GM19043 (cell line): ENCODE measurements around the gene QSOX2.

ENCODE experiments used
- ATAC-seq: cut with Tn5 transposase; IDR thresholded peaks from one replicate; pipeline ENCODE4 v1.9.1; 2021; ENCODE audit warnings: low read depth; ENCODE audit not compliant: unreplicated experiment

QSOX2 gene

DNA sequence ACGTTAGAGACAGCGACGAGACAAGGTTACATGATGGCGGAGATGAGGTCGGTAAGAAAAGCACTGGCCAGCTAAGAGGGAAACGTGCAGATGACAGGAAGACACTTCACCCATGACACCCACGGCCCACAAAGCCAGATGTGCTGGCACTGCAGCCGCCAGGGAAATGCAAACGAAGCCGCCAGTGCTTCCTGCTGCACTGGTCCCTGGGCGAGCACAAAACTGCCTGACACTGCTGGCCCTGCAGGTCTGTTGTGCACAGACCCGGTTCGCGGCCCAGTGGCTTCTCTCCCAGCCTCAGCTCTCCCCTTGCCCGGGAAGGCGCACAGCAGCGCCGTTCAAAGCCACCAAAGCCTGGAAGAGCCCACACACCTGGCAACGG lies 20.3 kb downstream of the QSOX2 start:
- peak; percentile 58 for ATAC-seq

DNA sequence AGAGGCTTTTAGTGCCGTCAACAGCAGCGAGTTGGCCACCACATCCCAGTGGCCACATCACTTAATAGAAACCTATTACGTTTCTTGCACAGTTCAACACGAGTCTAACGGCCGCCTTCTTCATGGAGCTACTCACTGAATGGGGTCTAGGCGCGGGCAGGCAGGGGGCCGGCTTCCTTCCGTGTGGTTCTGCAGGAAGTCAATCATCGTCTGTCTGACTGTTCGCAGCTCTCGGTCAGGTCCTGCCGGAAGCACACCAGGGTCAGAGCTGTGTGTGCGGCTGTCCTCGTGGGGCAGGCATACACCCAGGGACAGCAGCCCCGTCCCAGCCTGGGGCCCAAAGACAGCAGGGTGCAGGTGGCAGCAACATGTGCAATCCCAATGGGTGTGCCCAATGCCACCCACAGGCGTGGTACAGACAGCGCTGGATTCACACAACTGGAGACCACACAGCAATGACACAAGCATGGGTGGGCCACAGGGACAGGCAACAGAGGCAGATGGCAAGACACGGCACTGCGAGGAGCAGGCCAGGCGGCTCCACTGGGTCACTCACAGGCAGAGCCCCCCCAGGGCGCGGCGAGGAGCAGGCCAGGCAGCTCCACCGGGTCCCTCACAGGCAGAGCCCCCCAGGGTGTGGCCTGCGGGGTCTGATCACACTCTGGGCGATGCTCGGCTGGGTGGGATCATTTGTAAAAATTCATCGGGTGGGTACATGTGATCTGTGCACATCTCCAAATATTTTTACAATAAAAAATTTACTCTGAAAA lies 21.6 kb downstream of the QSOX2 start:
- ATAC-seq, result no peak

DNA sequence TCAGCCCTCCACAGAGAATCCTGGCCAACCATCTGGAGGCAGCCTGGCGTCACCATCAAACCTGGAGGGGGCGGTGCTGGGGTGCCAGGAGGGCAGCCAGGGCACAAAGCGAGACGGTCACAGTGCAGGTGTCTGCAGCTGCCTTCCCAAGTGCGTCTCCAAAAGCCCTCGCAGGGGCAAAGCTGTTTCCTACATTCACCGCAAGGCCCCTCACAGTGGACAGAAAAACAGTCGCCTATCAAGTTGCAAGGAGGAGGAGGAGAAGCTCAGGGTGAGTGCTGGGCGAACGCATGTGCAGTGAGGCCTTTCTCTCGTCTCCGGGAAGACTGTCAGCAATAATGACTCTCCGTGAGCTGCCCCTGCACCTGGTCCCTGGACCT lies 22.7 kb downstream of the QSOX2 start:
- ATAC-seq, result no peak

DNA sequence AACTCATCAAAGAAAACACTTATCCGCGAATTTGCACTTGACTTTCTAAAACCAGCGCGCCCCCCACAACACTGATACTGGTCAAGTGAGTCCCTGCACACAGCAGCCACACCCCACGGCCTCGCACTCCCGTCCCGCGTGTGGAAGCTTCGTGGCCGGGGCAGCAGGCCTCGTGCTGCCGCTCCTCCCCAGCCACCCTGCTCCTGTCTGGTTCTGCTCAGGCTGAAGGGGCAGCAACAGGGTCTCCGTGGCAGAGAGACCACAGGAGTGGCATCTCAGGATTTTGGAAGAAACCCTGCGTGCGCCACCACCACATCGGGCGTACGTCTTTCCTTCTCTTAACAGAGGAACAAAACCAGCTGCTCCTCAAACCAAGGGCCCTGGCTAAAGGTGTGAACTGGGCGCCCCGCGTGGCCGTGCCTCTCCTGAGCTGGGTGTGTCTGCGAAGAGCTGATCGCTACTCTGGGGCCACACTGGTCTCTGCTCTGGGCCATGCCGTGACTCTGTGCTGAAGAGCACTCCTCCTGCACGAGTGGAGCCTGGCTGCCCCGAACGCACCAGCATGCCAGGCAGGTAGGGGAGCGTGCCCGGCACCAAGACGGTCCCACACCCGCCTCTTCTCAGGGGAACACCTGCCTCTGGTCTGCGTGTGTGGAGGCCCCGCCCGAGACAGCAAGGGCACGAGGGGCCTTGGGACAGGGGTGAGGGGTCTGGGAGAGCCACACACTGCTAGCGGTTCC lies 23.3 kb downstream of the QSOX2 start:
- no peak for ATAC-seq

DNA sequence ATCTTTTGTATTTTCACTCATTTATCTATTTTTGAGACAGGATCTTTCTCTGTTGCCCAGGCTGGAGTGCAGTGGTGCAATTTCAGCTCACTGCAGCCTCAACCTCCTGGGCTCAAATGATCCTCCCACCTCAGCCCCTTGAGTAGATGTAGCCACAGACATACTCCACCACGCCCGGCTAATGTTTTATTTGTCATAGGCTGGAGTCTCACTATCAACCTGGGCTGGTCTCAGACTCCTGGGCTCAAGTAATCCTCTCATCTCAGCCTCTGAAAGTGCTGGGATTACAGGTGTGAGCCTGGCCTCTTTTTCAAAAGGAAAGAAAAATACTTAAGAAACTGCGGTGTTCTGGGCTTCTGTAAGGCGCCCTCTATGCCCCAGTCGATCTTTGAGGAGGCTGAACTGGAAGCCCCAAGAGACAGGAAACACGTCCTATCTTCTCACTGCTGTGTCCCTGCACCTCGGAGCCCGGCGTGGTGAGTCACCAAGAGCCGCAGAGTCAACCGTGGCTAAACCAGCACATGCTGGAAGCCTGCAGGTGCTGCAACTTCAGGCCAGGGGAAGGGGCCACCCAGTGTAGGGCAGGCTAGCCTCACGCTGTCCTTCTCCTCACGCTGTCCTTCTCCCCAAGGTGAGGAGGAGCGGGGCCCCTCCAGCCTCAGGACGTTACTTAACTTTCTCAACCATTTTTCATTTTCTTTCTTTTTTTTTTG lies 25.4 kb downstream of the QSOX2 start:
- no peak for ATAC-seq

DNA sequence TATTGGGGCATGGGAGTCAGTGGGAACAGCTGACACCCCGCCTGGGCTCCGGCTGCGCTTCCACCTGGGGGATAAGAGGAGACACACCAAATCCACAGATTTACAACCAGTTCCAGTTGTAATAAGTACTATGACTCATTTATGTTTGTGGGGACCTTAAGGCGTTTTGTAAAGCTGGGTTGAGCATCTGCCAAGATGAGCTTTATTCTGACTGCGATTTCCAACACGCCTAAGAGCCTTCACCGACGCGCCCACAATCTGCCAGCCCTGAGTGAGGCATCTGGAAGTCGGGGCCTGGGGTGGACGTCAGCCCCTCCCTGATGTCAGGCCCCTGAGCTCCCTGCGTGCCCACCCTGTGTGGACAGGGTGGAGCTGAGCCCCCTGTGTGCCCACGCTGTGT lies 26.3 kb downstream of the QSOX2 start:
- no peak for ATAC-seq

DNA sequence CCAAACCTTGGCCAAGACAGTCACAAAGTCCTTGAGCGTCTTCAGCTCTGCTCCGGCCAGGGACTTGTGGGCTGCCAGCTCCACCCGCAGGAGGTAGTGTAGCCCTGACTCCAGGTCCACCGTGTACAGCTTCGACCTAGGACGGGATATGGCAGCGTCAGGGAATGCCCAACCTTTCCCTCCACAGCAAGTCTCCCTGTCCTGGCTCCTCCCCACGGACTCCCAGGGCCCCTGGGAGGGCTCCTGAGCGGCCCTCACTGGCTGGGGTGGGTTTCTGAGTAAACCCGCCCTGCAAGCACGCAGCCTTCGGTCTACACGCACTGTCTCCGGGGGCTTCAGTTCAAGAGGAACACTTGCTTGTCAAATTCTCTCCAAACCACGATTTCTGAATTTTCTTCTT lies 26.9 kb downstream of the QSOX2 start:
- no peak for ATAC-seq

DNA sequence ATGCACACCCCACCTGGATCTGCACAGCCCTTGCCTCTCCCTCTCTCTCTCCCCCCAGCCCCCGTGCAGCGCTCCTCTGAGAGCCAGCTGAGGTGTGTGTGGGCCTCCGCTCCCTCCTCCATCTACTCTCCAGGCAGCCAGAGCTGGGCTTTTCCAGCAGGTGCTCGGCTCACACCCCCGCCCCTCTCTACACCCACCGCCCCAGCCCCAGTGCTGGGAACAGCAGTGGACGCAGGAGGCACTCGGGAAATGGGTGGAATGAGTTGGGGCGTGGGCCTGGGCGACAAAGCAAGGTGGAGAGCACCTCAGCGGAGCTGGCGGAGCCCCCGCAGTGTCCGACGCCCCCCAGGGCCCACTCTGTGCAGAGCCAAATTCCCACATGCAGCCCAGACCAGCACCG lies 27.3 kb downstream of the QSOX2 start:
- no peak for ATAC-seq

DNA sequence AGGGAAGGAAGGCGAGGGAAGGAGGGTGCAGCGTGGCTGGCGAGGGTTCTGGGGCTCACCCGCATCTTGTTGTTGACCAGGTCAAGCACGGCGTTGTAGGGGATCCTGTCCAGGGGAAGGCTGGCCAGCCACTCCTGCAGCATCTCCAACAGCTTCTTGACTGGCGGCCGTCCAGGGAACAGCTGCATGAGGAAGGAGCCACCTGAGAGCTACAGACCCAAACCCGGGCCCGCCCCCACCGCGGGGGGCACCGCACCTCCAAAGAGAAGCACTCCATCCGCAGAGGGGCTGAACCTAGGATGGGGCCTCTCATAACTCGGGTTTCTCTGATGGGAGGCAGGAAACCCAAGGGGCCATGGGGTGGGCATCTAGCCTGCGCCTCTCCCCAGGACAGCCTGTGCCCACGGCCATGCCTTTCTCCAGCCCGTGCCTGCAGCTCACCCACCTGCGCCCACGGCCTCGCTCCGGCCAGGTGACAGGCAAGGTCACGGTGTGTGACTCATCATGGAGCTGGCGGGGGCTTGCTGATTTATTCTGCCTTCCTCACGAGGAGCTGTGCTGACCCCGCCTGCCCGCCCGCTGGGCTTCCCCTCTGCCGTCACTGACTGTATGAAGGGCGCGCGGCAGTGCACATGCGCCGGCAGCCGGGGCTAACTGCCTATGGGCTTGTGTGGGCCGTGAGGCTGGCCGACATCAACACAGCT lies 28.9 kb downstream of the QSOX2 start:
- ATAC-seq, result no peak

DNA sequence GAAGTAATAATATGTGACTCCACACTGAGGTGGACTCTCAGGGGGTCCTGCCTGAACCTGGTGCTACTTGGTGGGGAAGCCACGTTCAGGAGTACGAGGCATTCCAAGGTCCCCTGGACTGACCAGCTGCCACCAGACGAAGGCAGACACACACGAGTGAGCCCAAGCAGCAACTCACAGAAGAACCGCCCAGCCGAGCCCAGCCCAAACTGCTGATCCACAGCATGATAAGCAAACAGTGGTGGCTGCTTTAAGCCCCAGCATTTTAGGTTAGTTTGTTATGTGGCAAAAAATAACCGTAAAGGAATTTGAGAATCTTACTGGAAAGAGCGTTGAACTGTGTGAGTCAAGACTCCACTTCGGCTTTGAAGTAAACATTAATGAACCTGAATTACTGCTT lies 31.9 kb downstream of the QSOX2 start:
- no peak for ATAC-seq

DNA sequence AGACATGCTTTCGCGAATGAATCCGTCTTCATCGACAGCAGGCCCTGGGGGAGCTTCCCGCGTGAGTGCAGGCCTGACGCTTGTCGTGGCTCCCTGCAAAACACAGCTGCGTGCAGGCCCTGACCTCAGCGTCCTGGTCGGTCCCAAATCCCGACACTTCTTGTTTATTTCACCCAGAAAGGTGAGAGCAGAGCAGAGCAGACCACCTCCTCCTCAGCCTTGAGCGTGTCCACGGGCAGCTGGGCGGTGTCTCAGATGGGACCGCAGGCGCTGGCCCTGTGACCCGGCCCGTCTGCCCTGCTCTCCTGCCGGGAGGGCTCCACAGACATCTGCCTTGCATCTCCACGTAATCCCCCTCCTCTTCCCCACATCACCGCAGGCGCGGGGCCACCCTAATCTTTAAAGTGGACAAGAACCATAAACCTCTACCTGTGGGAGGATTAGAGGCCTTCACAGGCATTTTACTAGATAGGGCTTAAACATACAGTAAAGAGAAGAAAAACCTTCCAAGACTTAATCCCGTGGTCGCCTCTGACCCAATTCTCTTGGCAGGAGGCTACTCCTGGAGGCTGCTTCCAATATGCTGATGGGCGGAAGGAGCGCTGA lies 33.2 kb downstream of the QSOX2 start:
- ATAC-seq, result no peak

DNA sequence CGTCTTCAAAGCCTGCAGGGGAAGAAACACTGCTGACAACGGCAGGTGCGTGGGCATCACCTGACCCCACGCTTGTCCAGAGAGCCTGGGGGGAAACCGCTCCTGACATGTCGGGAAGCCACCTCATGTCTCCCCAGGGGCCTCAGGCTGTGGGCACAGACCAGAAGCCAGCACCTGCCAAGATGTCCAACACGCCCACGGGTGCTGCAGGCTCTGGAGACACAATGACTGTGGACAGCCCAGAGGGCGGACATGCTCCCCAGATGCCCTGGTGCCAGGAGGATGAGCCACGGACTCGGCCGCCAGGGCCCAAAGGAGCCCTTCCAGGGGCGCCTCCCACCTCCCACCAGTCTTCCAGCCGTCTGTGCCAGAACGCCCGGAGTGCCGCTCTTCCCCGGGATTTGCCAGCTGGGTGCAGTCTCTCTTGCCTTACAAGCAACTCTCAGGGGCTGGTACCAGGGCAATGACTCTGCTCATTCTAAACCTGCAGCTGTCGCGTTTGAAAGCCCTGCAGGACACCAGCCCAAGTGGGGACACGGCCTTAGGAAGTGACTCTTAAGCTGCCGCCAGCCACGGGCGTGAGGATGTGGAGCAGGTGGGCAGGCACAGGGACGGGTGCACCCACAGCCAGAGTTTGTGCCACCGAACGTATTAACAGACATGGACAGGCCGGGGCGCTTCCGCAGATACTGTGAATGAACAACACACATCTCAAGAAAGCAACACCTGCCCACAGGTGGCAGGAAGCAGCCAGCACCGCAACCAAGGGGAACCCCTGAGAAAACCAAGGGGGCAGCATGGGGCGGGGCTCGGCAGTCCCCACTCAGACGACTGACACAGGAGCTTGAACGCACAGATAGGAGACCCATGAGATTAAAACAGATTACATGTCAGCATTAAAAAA lies 33.9 kb downstream of the QSOX2 start:
- ATAC-seq, result no peak

DNA sequence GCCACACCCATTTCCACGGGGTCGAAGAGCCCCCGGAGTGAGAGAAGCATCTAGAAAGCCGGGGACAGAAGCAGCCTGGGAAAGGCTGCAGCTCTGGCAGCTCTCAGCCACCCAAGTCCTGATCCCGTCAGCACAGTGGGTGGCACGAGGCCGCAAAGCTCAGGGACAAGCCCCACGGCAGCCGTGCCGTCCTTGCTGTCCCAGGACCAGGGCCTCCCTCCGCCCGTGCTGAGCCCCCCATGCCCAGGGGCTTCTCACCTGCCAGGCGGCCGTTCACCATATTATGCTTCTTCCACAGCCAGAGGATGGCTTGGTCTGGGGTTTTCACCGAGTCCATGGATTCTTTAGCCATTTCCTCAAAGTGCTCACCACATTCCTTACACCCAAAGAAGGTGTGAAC lies 34.6 kb downstream of the QSOX2 start:
- ATAC-seq, result no peak

DNA sequence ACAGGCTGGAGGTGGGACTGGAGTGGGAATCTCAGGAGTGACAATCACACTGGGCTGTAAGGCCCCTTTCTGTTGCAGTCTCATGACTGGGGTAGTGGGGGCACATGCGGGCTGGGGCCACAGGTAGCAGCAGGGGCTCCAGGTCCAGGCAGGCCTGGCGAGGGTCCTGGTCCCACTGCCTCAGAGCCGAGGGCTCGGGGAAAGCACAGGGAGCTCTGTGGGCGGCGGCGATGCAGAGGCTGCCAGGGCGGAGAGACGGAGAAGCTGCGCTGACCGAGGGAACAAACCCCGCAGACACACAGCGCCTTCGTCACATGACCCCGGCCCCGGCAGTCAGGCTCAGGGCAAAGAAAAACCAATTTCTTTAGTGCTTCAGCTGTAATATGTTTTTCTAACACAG lies 35.3 kb downstream of the QSOX2 start:
- no peak for ATAC-seq

DNA sequence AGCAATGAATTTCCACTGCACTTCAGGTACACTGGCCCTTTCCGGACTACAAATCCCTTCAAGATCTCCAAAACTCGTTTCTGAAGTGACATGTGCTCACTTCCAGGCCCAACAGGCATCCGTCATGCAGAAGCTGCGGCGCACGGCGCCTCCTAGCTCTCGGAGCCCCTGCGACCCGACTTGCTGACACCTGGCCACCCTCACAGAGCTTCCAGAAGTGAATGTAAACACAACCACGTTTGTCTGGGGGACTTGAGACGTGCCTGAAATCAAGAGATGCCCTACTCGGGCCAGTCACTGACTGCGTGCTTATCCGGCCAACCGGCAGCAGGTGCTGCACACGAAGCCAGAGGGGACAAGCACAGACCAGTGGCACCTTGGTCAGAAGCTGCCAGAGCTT lies 35.8 kb downstream of the QSOX2 start:
- ATAC-seq, result no peak

DNA sequence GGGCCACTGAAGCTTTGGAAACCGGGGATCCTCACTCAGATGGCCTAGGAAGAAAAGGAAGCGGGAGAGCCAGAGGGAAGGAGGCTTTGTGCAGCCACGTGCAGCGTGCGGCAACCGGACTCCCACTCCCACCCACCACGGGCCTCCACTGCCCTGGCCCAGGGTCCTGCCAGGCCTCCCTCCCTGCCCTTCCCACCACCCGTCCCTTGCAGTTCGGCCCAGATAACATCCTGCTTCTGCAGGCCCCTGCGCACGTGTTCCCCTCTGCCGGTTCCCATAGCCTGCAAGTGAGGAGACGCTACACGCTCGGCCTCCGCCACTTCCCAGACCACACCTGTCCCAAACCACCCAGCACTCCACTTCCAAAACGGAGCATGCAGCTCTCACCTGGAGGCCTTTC lies 36.4 kb downstream of the QSOX2 start:
- ATAC-seq, result no peak

DNA sequence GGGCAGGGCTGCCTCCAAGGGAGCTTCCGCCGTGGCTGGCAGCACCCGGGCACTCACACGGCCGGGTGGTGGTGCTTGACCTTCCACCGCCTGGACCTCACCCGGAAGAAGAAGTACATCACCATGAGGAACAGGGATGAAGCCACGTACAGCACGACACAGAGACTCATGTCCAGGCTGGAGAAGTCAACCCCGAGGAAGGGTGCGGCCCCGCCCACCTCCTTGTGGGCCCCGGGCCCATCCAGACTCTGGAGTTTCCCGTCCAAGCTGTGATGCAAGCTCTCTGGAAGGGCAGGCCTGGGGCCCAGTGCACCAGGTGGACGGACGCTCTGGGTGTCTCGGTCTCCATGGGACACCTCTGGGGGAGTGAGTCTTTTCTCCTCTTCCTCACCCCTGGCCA lies 36.9 kb downstream of the QSOX2 start:
- ATAC-seq, result no peak

DNA sequence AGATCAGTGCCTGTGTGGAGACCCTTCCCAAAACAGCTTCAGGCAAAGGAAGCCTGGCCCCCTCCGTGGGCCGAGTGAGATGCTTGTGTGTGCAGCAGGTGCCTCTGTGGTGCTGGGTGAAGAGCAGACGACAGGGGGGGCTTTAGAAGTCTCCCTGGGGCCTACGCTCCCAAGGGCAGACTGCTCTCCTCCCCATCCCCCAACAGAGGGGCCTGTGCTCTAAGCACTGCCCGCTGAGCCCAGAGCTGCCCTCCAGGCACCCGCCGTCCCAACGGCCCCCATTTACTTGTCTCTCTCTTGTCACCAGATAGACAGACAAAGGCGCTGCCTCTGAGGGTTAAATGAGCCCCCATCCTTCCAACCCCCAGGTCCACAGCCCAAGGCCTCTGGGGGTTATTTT lies 38.0 kb downstream of the QSOX2 start:
- ATAC-seq, result no peak

DNA sequence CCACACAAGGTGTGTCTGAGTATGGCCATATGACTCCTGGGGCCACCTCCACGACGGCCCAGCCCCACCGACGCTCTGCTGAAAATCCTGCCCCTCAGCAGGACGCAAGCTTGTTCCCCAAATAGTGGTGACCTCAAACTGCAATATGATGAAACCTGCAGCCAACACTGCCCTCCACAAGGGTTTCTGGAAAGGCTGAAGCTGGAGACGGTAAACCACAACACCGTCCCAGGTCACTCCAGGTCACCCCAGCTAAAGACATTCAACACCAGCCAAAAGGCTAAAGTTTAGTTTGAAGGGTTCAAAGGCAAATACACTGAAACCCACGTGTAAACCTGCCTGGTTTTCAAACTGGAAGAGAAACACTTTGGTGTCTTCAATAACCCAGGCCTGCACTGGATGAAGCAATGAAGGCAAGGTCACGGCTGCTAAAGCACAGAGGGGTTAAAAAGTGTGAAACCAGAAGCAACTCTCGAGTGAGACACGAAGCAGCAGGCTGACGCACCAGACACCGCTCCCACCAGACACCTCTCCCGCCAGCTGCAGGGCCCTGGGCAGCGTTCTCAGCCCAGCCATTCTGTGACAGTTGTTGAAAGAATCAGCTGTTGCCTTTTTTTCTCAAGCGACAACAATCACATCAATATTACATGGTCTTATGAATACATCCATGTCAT lies 38.9 kb downstream of the QSOX2 start:
- ATAC-seq, result no peak
